Raji (cell line): ENCODE results near the gene FOXP4.

ENCODE experiments used
- POLR2A ChIP-seq: IDR thresholded peaks from 2 replicates; pipeline ENCODE4 v1.6.1; 2011; ENCODE audit warnings: low read depth, low read length, control low read depth; ENCODE audit not compliant: insufficient read depth

FOXP4 gene

GRCh38 chr6:41651246-41651961 lies 105.2 kb downstream of the FOXP4 start:
- TF ChIP-seq POLR2A: no peak
